Subcutaneous adipose tissue (tissue), 4 donors: ENCODE measurements around the gene RAP1GAP. TPM values are rescaled to one million over a fixed set of nuclear protein-coding genes. Genes with fewer than 3 reads are reported as not detected.

ENCODE experiments used
- CTCF ChIP-seq: fragments of 450-650 bp; IDR thresholded peaks from one replicate; pipeline ENCODE4 v1.5.1; 2016; ENCODE audit warnings: low read depth, mild to moderate bottlenecking, control low read depth, antibody characterized with exemption, moderate library complexity
- total RNA-seq, 4 donors: library from RNA; depleted of rRNA; stranded (reverse); fragments of >200 nt; gene quantifications; one replicate each; pipeline ENCODE4 v1.1.0, GENCODE V29; 2016

Gene RAP1GAP
- total RNA-seq, 4 donors from 2014 or later: 0.17 to 0.22 TPM; not detected in 2

DNA sequence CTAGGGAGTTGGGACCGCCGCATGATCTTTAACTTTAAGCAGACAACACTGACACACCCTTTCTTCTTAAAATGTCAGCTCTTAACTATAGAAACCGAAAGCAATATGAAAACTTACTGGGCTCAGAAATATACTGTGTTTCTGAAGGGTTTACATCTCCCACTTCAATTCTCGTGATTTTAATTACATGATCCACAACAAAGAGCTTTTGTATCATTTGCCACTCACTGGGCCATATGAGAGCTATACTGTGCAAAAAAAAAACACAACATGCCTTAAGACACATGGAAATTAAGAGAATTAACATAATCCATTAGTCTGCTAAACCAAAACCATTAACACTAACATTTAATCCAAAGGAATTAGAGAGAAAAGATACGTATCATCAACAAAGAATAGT lies 35.0 kb upstream of the RAP1GAP start:
- TF ChIP-seq CTCF: no peak

GRCh38 chr1:21703318-21703963 lies 34.3 kb upstream of the RAP1GAP start:
- no peak for TF ChIP-seq CTCF

- no peak for TF ChIP-seq CTCF
Observed at GRCh38 chr1:21702780-21703179, 33.6 kb upstream of the RAP1GAP start.

DNA sequence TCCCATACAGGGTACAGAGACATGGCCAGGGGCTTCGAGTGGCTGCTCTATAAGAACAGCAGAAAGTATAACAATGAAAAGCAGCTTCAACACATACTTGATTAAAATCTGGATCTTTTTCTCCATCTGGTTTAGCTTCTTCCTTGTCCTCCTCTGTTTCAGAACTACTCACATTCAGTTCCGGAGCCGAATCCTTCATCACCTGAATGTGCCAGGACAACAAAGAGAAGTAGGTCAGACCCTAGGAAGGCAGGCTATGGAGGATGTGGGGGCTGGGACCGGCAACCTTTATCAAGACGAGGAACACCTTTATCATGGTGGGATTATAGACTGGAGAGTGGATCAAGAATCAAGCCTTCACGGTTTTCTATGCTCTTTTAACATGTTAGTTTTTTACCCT lies 32.2 kb upstream of the RAP1GAP start:
- no peak for TF ChIP-seq CTCF

DNA sequence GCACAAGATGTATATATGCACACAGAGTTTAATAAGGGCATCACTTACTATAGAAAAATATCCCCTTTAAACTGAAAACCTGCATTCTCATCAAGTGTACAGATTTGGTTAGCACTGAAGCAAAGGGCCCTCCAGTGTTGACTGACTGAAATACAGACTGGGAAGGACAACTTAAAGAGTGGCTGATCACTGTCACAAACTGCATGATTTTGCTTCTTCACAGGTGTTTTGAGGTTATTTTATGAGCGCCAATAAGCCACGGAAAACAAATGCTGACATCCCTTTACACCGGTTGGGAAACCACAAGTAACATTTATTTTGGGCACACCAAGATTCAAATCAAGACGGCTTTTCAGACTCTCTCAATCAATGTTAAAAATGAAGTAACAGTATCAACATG lies 30.9 kb upstream of the RAP1GAP start:
- no peak for TF ChIP-seq CTCF

GRCh38 chr1:21696931-21697330 lies 27.8 kb upstream of the RAP1GAP start:
- TF ChIP-seq CTCF: no peak

- TF ChIP-seq CTCF: no peak
Observed at GRCh38 chr1:21693732-21694131, 24.6 kb upstream of the RAP1GAP start.
